Measurements from ENCODE around the gene IFNAR2. TPM values are rescaled to one million over a fixed set of nuclear protein-coding genes. Genes with fewer than 3 reads are reported as not detected.

The IFNAR2 gene
- total RNA-seq, 1 donor from 2014 or later = 23.3 TPM

- H3K9ac ChIP-seq (ENCODE audit: low read length) = peak overlapping the region; percentile 87
These were observed 37.0 kb downstream of the IFNAR2 start for GRCh38 chr21:33266789-33267135.

GRCh38 chr21:33267250-33267649 lies 37.5 kb downstream of the IFNAR2 start:
- no peak for DNase-seq (ENCODE audit: low read depth)
- Mint-ChIP-seq H3K27ac (ENCODE audit: unreplicated experiment) (peak overlapping the region; percentile 69), H3K36me3 (ENCODE audit: low read depth, unreplicated experiment) (peaks cover 8% of the 10 kb centered on the region), H3K9me3 (ENCODE audit: unreplicated experiment) (no peaks in the 10 kb centered on the region), H3K27me3 (ENCODE audit: low read depth, unreplicated experiment) (no peaks in the 10 kb centered on the region), H3K4me1 (ENCODE audit: low read depth, unreplicated experiment) (peaks cover 12% of the 10 kb centered on the region), H3K4me3 (ENCODE audit: unreplicated experiment) (peak overlapping the region; percentile 96)
- TF ChIP-seq CTCF (IDR thresholded peaks at IDR 0.05; ENCODE audit: insufficient read depth, low read depth, low read length) (no peak), EZH2 (IDR thresholded peaks at IDR 0.05; ENCODE audit: insufficient read depth, low read length) (no peak)
- peak overlapping the region; percentile 86 for H3K4me2 ChIP-seq (ENCODE audit: low read length)
- no peaks in the 10 kb centered on the region for H3K27me3 ChIP-seq (ENCODE audit: insufficient read depth, low read length)
- H3K36me3 ChIP-seq (ENCODE audit: insufficient read depth, low read length) = peaks cover 10% of the 10 kb centered on the region
- peak overlapping the region; percentile 85 for H2AFZ ChIP-seq (ENCODE audit: low read depth, low read length)
- no peak for FAIRE-seq
- peak overlapping the region; percentile 87 for H3K9ac ChIP-seq (ENCODE audit: low read length)
- peak overlapping the region; percentile 76 for H3K4me3 ChIP-seq (ENCODE audit: insufficient read depth, low read depth, low read length)
- H4K20me1 ChIP-seq (ENCODE audit: insufficient read depth, low read length) = peaks cover 11% of the 10 kb centered on the region
- H3K9me3 ChIP-seq (ENCODE audit: insufficient read depth, low read depth, low read length) = no peaks in the 10 kb centered on the region
- H3K27ac ChIP-seq (ENCODE audit: low read depth, low read length) = no peak overlapping the region
- H3K79me2 ChIP-seq (ENCODE audit: insufficient read depth, low read length) = peaks cover 5% of the 10 kb centered on the region
- peaks cover 5% of the 10 kb centered on the region for H3K4me1 ChIP-seq (ENCODE audit: insufficient read depth, low read length)

More at GRCh38 chr21:33266789-33267135, 37.0 kb downstream of the IFNAR2 start:
- peaks cover 5% of the 10 kb centered on the region for H3K79me2 ChIP-seq (ENCODE audit: insufficient read depth, low read length)
- no peaks in the 10 kb centered on the region for H3K9me3 ChIP-seq (ENCODE audit: insufficient read depth, low read depth, low read length)
- no peaks in the 10 kb centered on the region for H3K9me3 Mint-ChIP-seq (ENCODE audit: unreplicated experiment)
- H3K27ac ChIP-seq (ENCODE audit: low read depth, low read length) = peak overlapping the region; percentile 45
- peak overlapping the region; percentile 96 for H3K4me3 Mint-ChIP-seq (ENCODE audit: unreplicated experiment)
- peaks cover 5% of the 10 kb centered on the region for H3K4me1 ChIP-seq (ENCODE audit: insufficient read depth, low read length)
- H4K20me1 ChIP-seq (ENCODE audit: insufficient read depth, low read length) = peaks cover 11% of the 10 kb centered on the region
- H3K4me1 Mint-ChIP-seq (ENCODE audit: low read depth, unreplicated experiment) = peaks cover 12% of the 10 kb centered on the region
- H3K27me3 ChIP-seq (ENCODE audit: insufficient read depth, low read length) = no peaks in the 10 kb centered on the region
- H3K36me3 ChIP-seq (ENCODE audit: insufficient read depth, low read length) = peaks cover 10% of the 10 kb centered on the region
- peak overlapping the region; percentile 86 for H3K4me2 ChIP-seq (ENCODE audit: low read length)
- DNase-seq (ENCODE audit: low read depth) = no peak
- peak overlapping the region; percentile 85 for H2AFZ ChIP-seq (ENCODE audit: low read depth, low read length)
- H3K27me3 Mint-ChIP-seq (ENCODE audit: low read depth, unreplicated experiment) = no peaks in the 10 kb centered on the region
- FAIRE-seq = no peak
- TF ChIP-seq CTCF (IDR thresholded peaks at IDR 0.05; ENCODE audit: insufficient read depth, low read depth, low read length) = no peak
- TF ChIP-seq EZH2 (IDR thresholded peaks at IDR 0.05; ENCODE audit: insufficient read depth, low read length) = no peak
- peak overlapping the region; percentile 76 for H3K4me3 ChIP-seq (ENCODE audit: insufficient read depth, low read depth, low read length)
- H3K36me3 Mint-ChIP-seq (ENCODE audit: low read depth, unreplicated experiment) = peaks cover 8% of the 10 kb centered on the region
- H3K27ac Mint-ChIP-seq (ENCODE audit: unreplicated experiment) = no peak overlapping the region

GRCh38 chr21:33268393-33268736 lies 38.6 kb downstream of the IFNAR2 start:
- Mint-ChIP-seq H3K4me3 (ENCODE audit: unreplicated experiment) (peak overlapping the region; percentile 72), H3K4me1 (ENCODE audit: low read depth, unreplicated experiment) (peaks cover 12% of the 10 kb centered on the region), H3K9me3 (ENCODE audit: unreplicated experiment) (no peaks in the 10 kb centered on the region), H3K27me3 (ENCODE audit: low read depth, unreplicated experiment) (no peaks in the 10 kb centered on the region), H3K36me3 (ENCODE audit: low read depth, unreplicated experiment) (peaks cover 9% of the 10 kb centered on the region), H3K27ac (ENCODE audit: unreplicated experiment) (no peak overlapping the region)
- H3K27ac ChIP-seq (ENCODE audit: low read depth, low read length) = no peak overlapping the region
- no peaks in the 10 kb centered on the region for H3K27me3 ChIP-seq (ENCODE audit: insufficient read depth, low read length)
- no peak for DNase-seq (ENCODE audit: low read depth)
- H2AFZ ChIP-seq (ENCODE audit: low read depth, low read length) = no peak overlapping the region
- no peak overlapping the region for H3K9ac ChIP-seq (ENCODE audit: low read length)
- H3K36me3 ChIP-seq (ENCODE audit: insufficient read depth, low read length) = peaks cover 7% of the 10 kb centered on the region
- peaks cover 10% of the 10 kb centered on the region for H3K4me1 ChIP-seq (ENCODE audit: insufficient read depth, low read length)
- H3K79me2 ChIP-seq (ENCODE audit: insufficient read depth, low read length) = peaks cover 5% of the 10 kb centered on the region
- no peaks in the 10 kb centered on the region for H3K9me3 ChIP-seq (ENCODE audit: insufficient read depth, low read depth, low read length)
- no peak overlapping the region for H3K4me2 ChIP-seq (ENCODE audit: low read length)
- TF ChIP-seq CTCF (IDR thresholded peaks at IDR 0.05; ENCODE audit: insufficient read depth, low read depth, low read length) (no peak), EZH2 (IDR thresholded peaks at IDR 0.05; ENCODE audit: insufficient read depth, low read length) (no peak)
- no peak overlapping the region for H3K4me3 ChIP-seq (ENCODE audit: insufficient read depth, low read depth, low read length)
- peaks cover 12% of the 10 kb centered on the region for H4K20me1 ChIP-seq (ENCODE audit: insufficient read depth, low read length)
- no peak for FAIRE-seq
